ENCODE results near the gene MIA2. TPM values are rescaled to one million over a fixed set of nuclear protein-coding genes. Genes with fewer than 3 reads are reported as not detected.

MIA2 gene
- total and polyA plus RNA-seq, 9 donors, result 11.7 to 21.9 (median 19.5) TPM

DNA sequence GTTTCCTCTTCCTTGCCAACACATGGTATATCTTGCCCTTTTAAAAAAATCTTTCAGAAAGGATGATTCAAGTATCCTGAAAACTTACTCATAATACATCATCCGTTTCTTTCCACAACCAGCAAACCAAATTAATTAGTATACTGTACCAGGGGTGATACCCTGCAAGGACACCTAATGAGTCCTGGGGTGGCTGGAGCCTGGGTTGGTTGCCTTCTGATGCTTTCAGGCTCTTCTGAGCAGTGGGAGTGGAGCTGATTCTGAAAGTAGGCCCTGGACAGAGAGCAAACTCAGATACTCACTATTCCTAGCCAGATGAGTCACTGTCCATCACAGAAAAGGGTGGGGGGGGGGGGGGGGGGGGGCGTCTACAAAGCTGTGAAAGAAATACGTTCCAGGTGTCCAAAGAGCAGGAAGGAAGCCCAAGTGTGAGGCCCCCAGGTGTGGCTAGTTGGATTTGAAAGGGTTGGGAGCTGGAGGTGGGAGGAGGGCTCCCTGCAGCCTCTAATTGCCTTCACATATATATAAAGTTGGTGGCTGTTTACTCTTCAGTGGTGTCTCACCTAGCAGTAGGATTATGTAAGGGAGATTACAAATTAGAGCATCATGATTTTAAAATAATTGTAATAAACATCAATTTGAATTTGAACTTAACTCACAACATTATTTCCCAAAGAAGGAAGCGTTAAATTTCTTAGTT is 162.0 kb downstream of the MIA2 start:
- WGBS, 3 donors, result 78 to 81% (median 78%) methylated on average over 4 of the region's 4 CpGs
- no peaks in the 10 kb centered on the region for H3K4me1 ChIP-seq (ENCODE audit: insufficient read depth)
- H3K27ac ChIP-seq, result no peak overlapping the region
- no peak for DNase-seq
- H3K4me3 ChIP-seq, result no peak overlapping the region
- TF ChIP-seq, protein P1, sequence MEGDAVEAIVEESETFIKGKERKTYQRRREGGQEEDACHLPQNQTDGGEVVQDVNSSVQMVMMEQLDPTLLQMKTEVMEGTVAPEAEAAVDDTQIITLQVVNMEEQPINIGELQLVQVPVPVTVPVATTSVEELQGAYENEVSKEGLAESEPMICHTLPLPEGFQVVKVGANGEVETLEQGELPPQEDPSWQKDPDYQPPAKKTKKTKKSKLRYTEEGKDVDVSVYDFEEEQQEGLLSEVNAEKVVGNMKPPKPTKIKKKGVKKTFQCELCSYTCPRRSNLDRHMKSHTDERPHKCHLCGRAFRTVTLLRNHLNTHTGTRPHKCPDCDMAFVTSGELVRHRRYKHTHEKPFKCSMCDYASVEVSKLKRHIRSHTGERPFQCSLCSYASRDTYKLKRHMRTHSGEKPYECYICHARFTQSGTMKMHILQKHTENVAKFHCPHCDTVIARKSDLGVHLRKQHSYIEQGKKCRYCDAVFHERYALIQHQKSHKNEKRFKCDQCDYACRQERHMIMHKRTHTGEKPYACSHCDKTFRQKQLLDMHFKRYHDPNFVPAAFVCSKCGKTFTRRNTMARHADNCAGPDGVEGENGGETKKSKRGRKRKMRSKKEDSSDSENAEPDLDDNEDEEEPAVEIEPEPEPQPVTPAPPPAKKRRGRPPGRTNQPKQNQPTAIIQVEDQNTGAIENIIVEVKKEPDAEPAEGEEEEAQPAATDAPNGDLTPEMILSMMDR (IDR thresholded peaks at IDR 0.05), result no peak
- no peaks in the 10 kb centered on the region for H3K36me3 ChIP-seq
- intact Hi-C loops (cut with DNase I), result no loop called here
- H3K27me3 ChIP-seq, result no peaks in the 10 kb centered on the region
- no peaks in the 10 kb centered on the region for H3K9me3 ChIP-seq

DNA sequence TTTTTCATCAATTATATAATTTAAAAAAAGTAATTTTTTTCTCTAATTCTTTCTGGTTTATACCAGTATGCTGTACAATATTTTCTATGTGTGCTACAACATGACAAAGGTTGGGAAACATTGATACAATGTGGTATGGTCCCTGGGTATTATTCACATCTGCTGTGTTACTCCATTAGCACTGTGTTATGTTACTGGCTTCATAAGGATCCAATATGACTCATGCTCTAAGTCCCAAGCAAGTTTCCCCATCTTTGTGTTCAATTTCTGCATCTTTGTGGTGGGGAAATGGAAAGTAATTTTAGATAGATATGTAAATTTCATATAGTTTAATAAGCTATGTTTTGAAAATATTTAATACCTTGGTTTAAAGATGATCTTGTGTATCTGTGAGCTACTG is 162.7 kb downstream of the MIA2 start:
- no peak for DNase-seq
- Histone ChIP-seq H3K9me3 (no peaks in the 10 kb centered on the region), H3K36me3 (no peaks in the 10 kb centered on the region), H3K4me1 (ENCODE audit: insufficient read depth) (no peaks in the 10 kb centered on the region), H3K27me3 (no peaks in the 10 kb centered on the region), H3K4me3 (no peak overlapping the region), H3K27ac (no peak overlapping the region)
- intact Hi-C loops (cut with DNase I), result no loop called here
- TF ChIP-seq, protein P1 (IDR thresholded peaks at IDR 0.05), result no peak
- no peak for TF ChIP-seq EP300 (IDR thresholded peaks at IDR 0.05)
- TF ChIP-seq POLR2A (IDR thresholded peaks at IDR 0.05), result no peak

DNA sequence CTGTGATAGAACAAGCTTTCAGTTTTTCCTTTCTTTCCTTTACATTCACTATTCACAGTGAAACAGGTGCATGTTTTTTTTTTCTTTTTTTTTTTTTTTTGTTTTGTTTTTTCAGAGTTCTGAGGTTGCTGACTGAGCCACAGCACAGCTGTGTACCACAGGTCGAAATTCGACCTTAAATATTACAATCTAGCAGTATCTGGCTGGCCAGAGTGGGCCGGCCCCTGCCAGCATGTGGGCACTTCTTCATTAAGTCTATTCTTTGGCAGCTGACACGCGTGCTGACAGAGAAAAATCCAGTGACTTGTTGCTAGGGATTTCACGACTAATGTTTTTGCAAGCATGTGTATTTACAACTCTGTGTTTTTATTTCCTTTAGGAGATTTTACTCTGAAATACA is 164.7 kb downstream of the MIA2 start:
- intact Hi-C loops (cut with DNase I), result no loop called here
- TF ChIP-seq POLR2A (IDR thresholded peaks at IDR 0.05), result no peak
- TF ChIP-seq EP300 (IDR thresholded peaks at IDR 0.05), result no peak
- TF ChIP-seq, protein P1 (IDR thresholded peaks at IDR 0.05), result no peak
- Histone ChIP-seq H3K36me3 (no peaks in the 10 kb centered on the region), H3K4me3 (no peak overlapping the region), H3K27ac (no peak overlapping the region), H3K4me1 (ENCODE audit: insufficient read depth) (no peaks in the 10 kb centered on the region), H3K27me3 (no peaks in the 10 kb centered on the region), H3K9me3 (no peaks in the 10 kb centered on the region)
- 78 to 85% (median 85%) methylated on average over 6 of the region's 6 CpGs for WGBS, 3 donors
- DNase-seq, result no peak

DNA sequence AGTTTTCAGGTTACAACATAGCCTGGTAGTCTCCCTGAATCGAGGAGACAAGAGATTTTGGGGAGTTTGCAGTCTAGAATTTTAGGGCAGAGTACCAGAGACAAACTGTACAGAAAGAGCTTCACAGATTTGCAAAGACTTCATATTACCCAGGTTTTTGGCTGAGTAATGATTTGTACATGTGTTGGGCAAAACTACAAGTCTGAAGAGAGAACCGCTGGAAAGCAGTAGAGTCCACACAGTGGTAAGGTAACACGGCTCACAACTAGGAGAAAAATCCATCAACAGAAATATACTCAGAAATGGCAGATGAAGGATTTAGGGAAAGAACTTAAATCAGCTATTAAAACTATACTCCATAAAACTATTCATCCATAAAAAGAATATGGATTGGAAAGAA is 172.8 kb downstream of the MIA2 start:
- intact Hi-C loops (cut with DNase I), result no loop called here
- no peaks in the 10 kb centered on the region for H3K4me1 ChIP-seq (ENCODE audit: insufficient read depth)
- no peaks in the 10 kb centered on the region for H3K27me3 ChIP-seq
- no peak for TF ChIP-seq EP300 (IDR thresholded peaks at IDR 0.05)
- TF ChIP-seq, protein P1 (IDR thresholded peaks at IDR 0.05), result no peak
- no peak for TF ChIP-seq POLR2A (IDR thresholded peaks at IDR 0.05)
- H3K4me3 ChIP-seq, result no peak overlapping the region
- no peak overlapping the region for H3K27ac ChIP-seq
- H3K9me3 ChIP-seq, result no peaks in the 10 kb centered on the region
- no peaks in the 10 kb centered on the region for H3K36me3 ChIP-seq
- 57 to 68% (median 58%) methylated on average over 3 of the region's 3 CpGs for WGBS, 3 donors
- no peak for DNase-seq

Data from ovary (tissue), 9 donors.